IMR-90 (cell line): ENCODE measurements around the gene EYS. TPM values are rescaled to one million over a fixed set of nuclear protein-coding genes. Genes with fewer than 3 reads are reported as not detected.

ENCODE experiments used
- ATAC-seq: fragments of 200-7000 bp; cut with Tn5 transposase; 2 replicates; pipeline ENCODE4 v1.9.1; 2020; ENCODE audit warnings: low read depth, mild to moderate bottlenecking, moderate library complexity
- BruUV-seq: library from RNA; stranded (reverse); fragments of 400-500 nt; replicated peaks from 2 replicates; lab custom pipeline; 2021; lab: Mats Ljungman, UMichigan
- CTCF ChIA-PET: fragments of 300-600 bp; formaldehyde crosslinking; extraction: SDS; loops from one replicate; lab custom pipeline; 2021; ENCODE audit warnings: antibody characterized with exemption; lab: Yijun Ruan, JAX
- POLR2A ChIA-PET: fragments of 300-600 bp; sonication (Branson Sonifier 250); formaldehyde crosslinking; loops from one replicate; lab custom pipeline; 2022; ENCODE audit warnings: antibody characterized with exemption; ENCODE audit not compliant: unreplicated experiment; lab: Charles Lee
- DNase-seq: peaks from one replicate; pipeline ENCODE4 v3.0.0; 2013
- H2AFZ ChIP-seq: replicated peaks from 2 replicates; pipeline ENCODE3; 2013; ENCODE audit warnings: low read length, mild to moderate bottlenecking; ENCODE audit not compliant: poor library complexity
- H2AK5ac ChIP-seq: 2 replicates; pipeline ENCODE4 v1.6.1; 2013; ENCODE audit warnings: low read depth, low read length, inconsistent platforms
- H2AK9ac ChIP-seq: replicated peaks from 2 replicates; pipeline ENCODE3; 2013; ENCODE audit warnings: mild to moderate bottlenecking, low read depth, low read length, moderate library complexity; ENCODE audit not compliant: poor library complexity
- H2BK120ac ChIP-seq: 2 replicates; pipeline ENCODE4 v1.6.1; 2013; ENCODE audit warnings: low read depth, low read length, inconsistent platforms
- H2BK15ac ChIP-seq: 3 replicates; pipeline ENCODE4 v1.6.1; 2013; ENCODE audit warnings: low read depth, low read length, inconsistent platforms
- H2BK20ac ChIP-seq: 2 replicates; pipeline ENCODE4 v1.6.1; 2013; ENCODE audit warnings: low read depth, mild to moderate bottlenecking, inconsistent platforms, low read length, moderate library complexity
- H2BK5ac ChIP-seq: 2 replicates; pipeline ENCODE4 v1.6.1; 2013; ENCODE audit warnings: mild to moderate bottlenecking, low read depth, low read length, inconsistent platforms; ENCODE audit not compliant: poor library complexity, severe bottlenecking
- H3K14ac ChIP-seq: replicated peaks from 2 replicates; pipeline ENCODE4 v1.6.1; 2013; ENCODE audit warnings: low read depth, low read length, inconsistent platforms
- H3K18ac ChIP-seq: 2 replicates; pipeline ENCODE4 v1.6.1; 2013; ENCODE audit warnings: low read depth, low read length, control low read depth
- H3K23ac ChIP-seq: 2 replicates; pipeline ENCODE4 v1.6.1; 2013; ENCODE audit warnings: low read depth, low read length, inconsistent platforms
- H3K27ac ChIP-seq: 2 replicates; pipeline ENCODE4 v1.5.1; 2013; ENCODE audit warnings: mild to moderate bottlenecking, control low read depth, low read length; ENCODE audit not compliant: insufficient read depth
- H3K27me3 ChIP-seq: 2 replicates; pipeline ENCODE4 v1.6.1; 2013; ENCODE audit warnings: low read length; ENCODE audit not compliant: control insufficient read depth, insufficient read depth
- H3K36me3 ChIP-seq: 2 replicates; pipeline ENCODE4 v1.6.1; 2013; ENCODE audit warnings: low read length, mixed read lengths; ENCODE audit not compliant: control insufficient read depth, insufficient read depth
- H3K4ac ChIP-seq: 2 replicates; pipeline ENCODE4 v1.6.1; 2013; ENCODE audit warnings: low read depth, low read length, inconsistent platforms
- H3K4me1 ChIP-seq: 2 replicates; pipeline ENCODE4 v1.6.1; 2013; ENCODE audit warnings: low read length, mixed read lengths; ENCODE audit not compliant: control insufficient read depth, insufficient read depth
- H3K4me2 ChIP-seq: 2 replicates; pipeline ENCODE4 v1.6.1; 2013; ENCODE audit warnings: low read depth, mild to moderate bottlenecking, control low read depth, low read length, moderate library complexity
- H3K4me3 ChIP-seq: 2 replicates; pipeline ENCODE4 v1.5.1; 2013; ENCODE audit warnings: low read depth, mild to moderate bottlenecking, control low read depth, low read length, moderate library complexity; ENCODE audit not compliant: insufficient read depth
- H3K56ac ChIP-seq: 2 replicates; pipeline ENCODE4 v1.6.1; 2013; ENCODE audit warnings: low read length, inconsistent platforms; ENCODE audit not compliant: insufficient read depth; ENCODE audit errors: extremely low read depth
- H3K79me1 ChIP-seq, 2 experiments: 2 replicates each; pipeline ENCODE4 v1.6.1; 2013; ENCODE audit warnings: low read length in 2 of 2, inconsistent platforms in 1 of 2, low read depth in 1 of 2
- H3K9ac ChIP-seq: 2 replicates; pipeline ENCODE4 v1.6.1; 2013; ENCODE audit warnings: low read depth, low read length, control low read depth
- H3K9me1 ChIP-seq: 2 replicates; pipeline ENCODE4 v1.6.1; 2013; ENCODE audit warnings: low read length, inconsistent platforms; ENCODE audit not compliant: insufficient read depth
- H3K9me3 ChIP-seq: 2 replicates; pipeline ENCODE4 v1.6.1; 2013; ENCODE audit warnings: low read length; ENCODE audit not compliant: control insufficient read depth, insufficient read depth
- H4K20me1 ChIP-seq: 2 replicates; pipeline ENCODE4 v1.6.1; 2013; ENCODE audit warnings: low read length, inconsistent platforms; ENCODE audit not compliant: insufficient read depth
- H4K5ac ChIP-seq: 2 replicates; pipeline ENCODE4 v1.6.1; 2013; ENCODE audit warnings: mild to moderate bottlenecking, low read depth, low read length, control low read depth
- H4K8ac ChIP-seq, 2 experiments: 2 replicates each; pipeline ENCODE4 v1.6.1; 2013; ENCODE audit warnings: low read depth in 2 of 2, low read length in 2 of 2, control low read depth in 1 of 2, inconsistent platforms in 1 of 2
- H4K91ac ChIP-seq: 2 replicates; pipeline ENCODE4 v1.6.1; 2013; ENCODE audit warnings: low read depth, low read length, inconsistent platforms; ENCODE audit not compliant: insufficient read depth
- CEBPB ChIP-seq: IDR thresholded peaks from 2 replicates; pipeline ENCODE4 v1.6.1; 2012; ENCODE audit warnings: low read depth, low read length, improper control_type of control experiment
- NFE2L2 ChIP-seq: fragments of 150-350 bp; IDR thresholded peaks from 2 replicates; pipeline ENCODE4 v1.6.1; 2016; ENCODE audit warnings: low read depth, mild to moderate bottlenecking, low read length
- dilution Hi-C: fragments of 300-500 bp; cut with HindIII; formaldehyde crosslinking; loops from one replicate; pipeline ENCODE4 v1.14.3; 2018; ENCODE audit warnings: low sequenced_read_pairs; ENCODE audit not compliant: unreplicated experiment
- in situ Hi-C: fragments of 300-500 bp; cut with MboI; formaldehyde crosslinking; loops from 3 replicates; pipeline ENCODE4 v1.14.3; 2019; ENCODE audit warnings: low sequenced_read_pairs, inconsistent platforms, mixed read lengths
- intact Hi-C: fragments of 100-400 bp; cut with micrococcal nuclease; formaldehyde crosslinking; loops from 2 replicates; pipeline ENCODE4 v1.10.0; 2022
- polyA plus RNA-seq, 3 experiments: library from polyadenylated mRNA; depleted of rRNA; stranded (reverse); fragments of >200 nt; gene quantifications; 2 replicates each; pipeline ENCODE4 v1.2.3, GENCODE V29; 2012; ENCODE audit warnings: low replicate concordance in 1 of 3
- total RNA-seq: library from RNA; depleted of rRNA; stranded (reverse); fragments of >200 nt; gene quantifications from 2 replicates; pipeline ENCODE4 v1.2.3, GENCODE V29; 2012
- TF ChIP-seq, protein P1 (sequence below): conservative IDR thresholded peaks from 2 replicates; pipeline ENCODE4 v1.5.1; 2012; ENCODE audit warnings: mild to moderate bottlenecking, low read depth, low read length, improper control_type of control experiment

EYS gene
- total and polyA plus RNA-seq, 2 of the 4 experiments (the other 2 are of a cell fraction) = under 0.01 TPM; not detected in 1

DNA sequence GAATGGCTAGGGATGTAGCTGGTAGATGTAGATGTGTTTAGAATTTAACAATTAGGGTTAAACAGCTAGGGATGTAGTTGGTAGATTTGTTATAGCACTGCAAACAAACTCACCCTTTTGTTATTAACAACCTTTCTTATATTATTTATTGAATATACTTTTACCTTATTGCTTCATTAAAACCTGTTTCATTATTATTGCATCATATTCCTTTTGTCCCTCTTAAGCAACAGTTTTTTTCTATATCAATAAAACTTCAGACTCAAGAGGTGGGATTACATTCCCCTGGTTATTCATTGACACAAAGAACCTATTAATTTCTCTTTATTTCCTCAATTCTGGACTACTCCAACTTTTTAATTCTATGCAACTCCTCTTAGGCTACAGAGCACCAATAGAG lies 661.2 kb downstream of the EYS start:
- no peaks in the 10 kb centered on the region for H3K36me3 ChIP-seq
- no peak overlapping the region for H3K4ac ChIP-seq
- no peak overlapping the region for H3K23ac ChIP-seq
- no peaks in the 10 kb centered on the region for H3K27me3 ChIP-seq
- no peak for DNase-seq
- no peaks in the 10 kb centered on the region for H3K9me1 ChIP-seq
- no peak overlapping the region for H2AK5ac ChIP-seq
- no peak for TF ChIP-seq NFE2L2
- TF ChIP-seq, protein P1, sequence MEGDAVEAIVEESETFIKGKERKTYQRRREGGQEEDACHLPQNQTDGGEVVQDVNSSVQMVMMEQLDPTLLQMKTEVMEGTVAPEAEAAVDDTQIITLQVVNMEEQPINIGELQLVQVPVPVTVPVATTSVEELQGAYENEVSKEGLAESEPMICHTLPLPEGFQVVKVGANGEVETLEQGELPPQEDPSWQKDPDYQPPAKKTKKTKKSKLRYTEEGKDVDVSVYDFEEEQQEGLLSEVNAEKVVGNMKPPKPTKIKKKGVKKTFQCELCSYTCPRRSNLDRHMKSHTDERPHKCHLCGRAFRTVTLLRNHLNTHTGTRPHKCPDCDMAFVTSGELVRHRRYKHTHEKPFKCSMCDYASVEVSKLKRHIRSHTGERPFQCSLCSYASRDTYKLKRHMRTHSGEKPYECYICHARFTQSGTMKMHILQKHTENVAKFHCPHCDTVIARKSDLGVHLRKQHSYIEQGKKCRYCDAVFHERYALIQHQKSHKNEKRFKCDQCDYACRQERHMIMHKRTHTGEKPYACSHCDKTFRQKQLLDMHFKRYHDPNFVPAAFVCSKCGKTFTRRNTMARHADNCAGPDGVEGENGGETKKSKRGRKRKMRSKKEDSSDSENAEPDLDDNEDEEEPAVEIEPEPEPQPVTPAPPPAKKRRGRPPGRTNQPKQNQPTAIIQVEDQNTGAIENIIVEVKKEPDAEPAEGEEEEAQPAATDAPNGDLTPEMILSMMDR = no peak
- peak; percentile 60 for TF ChIP-seq CEBPB
- intact Hi-C loops = no loop called here
- dilution Hi-C loops = no loop called here
- no peak overlapping the region for H2AK9ac ChIP-seq
- no peak for ATAC-seq
- in situ Hi-C loops = no loop called here
- POLR2A ChIA-PET = no interaction called here
- no TSS peak for BruUV-seq
- H3K14ac ChIP-seq = no peak overlapping the region
- no peak overlapping the region for H4K91ac ChIP-seq
- no peak overlapping the region for H2AFZ ChIP-seq
- no peak overlapping the region for H3K4me3 ChIP-seq
- no peak overlapping the region for H2BK15ac ChIP-seq
- no peak overlapping the region for H3K9ac ChIP-seq
- no peak overlapping the region for H2BK20ac ChIP-seq
- no peak overlapping the region for H4K5ac ChIP-seq
- H2BK5ac ChIP-seq = no peak overlapping the region
- no peaks in the 10 kb centered on the region for H3K9me3 ChIP-seq
- no peaks in the 10 kb centered on the region for H3K79me1 ChIP-seq
- H4K8ac ChIP-seq = no peak overlapping the region
- no peak overlapping the region for H2BK120ac ChIP-seq
- no peak overlapping the region for H3K18ac ChIP-seq
- H3K27ac ChIP-seq = no peak overlapping the region
- no peaks in the 10 kb centered on the region for H3K4me1 ChIP-seq
- CTCF ChIA-PET = interaction anchor here (0.5 kb wide), 1 partner anchor 19 kb away, joined by 4 read pairs; no protein-coding TSS in a partner anchor
- no peaks in the 10 kb centered on the region for H4K20me1 ChIP-seq
- H3K4me2 ChIP-seq = no peak overlapping the region
- H3K56ac ChIP-seq = no peak overlapping the region
